ENCODE results near the gene CEP76. TPM values are rescaled to one million over a fixed set of nuclear protein-coding genes. Genes with fewer than 3 reads are reported as not detected.

The CEP76 gene, protein sequence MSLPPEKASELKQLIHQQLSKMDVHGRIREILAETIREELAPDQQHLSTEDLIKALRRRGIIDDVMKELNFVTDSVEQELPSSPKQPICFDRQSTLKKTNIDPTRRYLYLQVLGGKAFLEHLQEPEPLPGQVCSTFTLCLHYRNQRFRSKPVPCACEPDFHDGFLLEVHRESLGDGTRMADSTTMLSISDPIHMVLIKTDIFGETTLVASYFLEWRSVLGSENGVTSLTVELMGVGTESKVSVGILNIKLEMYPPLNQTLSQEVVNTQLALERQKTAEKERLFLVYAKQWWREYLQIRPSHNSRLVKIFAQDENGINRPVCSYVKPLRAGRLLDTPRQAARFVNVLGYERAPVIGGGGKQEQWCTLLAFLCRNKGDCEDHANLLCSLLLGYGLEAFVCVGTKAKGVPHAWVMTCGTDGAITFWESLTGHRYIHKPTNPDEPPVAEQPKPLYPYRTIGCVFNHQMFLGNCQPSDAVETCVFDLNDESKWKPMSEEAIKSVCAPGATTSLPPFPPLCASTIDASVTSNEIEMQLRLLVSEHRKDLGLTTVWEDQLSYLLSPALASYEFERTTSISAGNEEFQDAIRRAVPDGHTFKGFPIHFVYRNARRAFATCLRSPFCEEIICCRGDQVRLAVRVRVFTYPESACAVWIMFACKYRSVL
- total RNA-seq = 9.5 and 21.2 TPM in 2 replicates

DNA sequence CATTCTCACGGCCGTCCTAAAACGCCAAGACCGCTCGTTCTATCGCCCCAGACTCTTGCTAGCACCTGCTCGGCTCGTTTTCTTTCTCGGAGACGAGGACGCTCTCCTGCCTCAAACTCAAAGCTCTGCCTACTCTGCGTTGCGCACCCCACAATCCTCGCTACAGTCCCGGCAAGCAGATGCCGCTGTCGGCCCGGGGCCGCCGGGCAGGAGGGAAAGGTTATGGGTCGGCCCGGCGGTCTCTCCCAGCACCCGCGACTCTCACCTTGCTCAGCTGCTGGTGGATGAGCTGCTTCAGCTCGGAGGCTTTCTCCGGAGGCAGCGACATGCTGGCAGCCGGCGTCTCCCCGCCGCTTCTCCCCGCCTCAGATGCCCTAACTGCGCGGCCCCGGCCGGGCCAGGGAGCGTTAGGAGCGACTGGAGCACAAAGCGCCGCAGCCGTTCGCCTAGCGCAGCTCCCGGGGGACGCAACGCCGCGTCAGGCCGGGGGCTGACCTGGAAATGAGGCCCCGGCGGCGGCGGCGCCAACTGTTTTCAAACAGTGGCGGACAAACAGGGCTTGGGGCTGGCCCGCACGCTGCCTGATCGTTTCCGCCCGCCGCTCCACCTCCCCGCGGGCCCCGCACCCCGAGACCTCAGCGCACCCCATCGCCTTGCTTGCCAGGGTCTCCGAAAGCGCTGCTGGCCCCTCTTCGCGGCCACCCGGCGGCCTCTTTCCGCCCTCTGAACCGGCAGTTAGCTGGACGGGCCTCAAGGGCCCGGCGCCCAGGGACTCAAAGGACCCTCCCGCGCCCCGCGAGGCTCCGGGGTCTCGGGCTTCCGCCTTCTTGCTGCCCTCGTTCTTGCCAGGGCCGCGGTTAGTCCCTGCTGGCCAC lies at the start of gene CEP76, which contains the start of gene PSMG2:
Gene CEP76, minus strand, starts transcription at position 503 of the 875 bp plus-strand sequence. Its CDS starts 175 bp downstream, at position 328.
Gene PSMG2, plus strand, starts transcription at position 822 of the 875 bp plus-strand sequence. CDS start 66 bp downstream, outside the sequence.
- DNase-seq (ENCODE audit: low read depth) = no peak
- peak within 1 kb of the TSS; percentile 97 for H3K4me3 ChIP-seq (ENCODE audit: low read depth, low read length)
- TF ChIP-seq, protein P1, sequence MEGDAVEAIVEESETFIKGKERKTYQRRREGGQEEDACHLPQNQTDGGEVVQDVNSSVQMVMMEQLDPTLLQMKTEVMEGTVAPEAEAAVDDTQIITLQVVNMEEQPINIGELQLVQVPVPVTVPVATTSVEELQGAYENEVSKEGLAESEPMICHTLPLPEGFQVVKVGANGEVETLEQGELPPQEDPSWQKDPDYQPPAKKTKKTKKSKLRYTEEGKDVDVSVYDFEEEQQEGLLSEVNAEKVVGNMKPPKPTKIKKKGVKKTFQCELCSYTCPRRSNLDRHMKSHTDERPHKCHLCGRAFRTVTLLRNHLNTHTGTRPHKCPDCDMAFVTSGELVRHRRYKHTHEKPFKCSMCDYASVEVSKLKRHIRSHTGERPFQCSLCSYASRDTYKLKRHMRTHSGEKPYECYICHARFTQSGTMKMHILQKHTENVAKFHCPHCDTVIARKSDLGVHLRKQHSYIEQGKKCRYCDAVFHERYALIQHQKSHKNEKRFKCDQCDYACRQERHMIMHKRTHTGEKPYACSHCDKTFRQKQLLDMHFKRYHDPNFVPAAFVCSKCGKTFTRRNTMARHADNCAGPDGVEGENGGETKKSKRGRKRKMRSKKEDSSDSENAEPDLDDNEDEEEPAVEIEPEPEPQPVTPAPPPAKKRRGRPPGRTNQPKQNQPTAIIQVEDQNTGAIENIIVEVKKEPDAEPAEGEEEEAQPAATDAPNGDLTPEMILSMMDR (conservative IDR thresholded peaks at IDR 0.05; ENCODE audit: low read depth, low read length) = no peak

DNA sequence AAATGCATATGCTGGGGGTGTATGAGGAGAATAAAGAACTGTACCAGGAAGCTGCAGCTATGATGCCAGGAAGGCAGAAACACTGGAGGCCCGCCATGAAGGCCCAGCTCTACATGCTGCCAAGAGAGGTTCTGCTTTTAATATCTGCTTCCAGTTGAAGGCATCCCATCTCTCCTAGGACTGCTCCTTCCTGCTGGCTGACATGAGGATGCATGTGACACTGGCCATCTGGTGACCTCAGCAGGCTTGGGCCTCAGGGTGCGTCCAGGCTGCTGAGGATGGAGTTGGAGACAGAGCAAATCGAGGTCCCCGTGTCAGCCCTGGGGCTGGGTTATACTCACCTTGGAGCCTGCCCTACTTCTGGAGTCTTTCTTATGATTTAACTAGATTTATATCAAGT lies 49.4 kb upstream of the CEP76 start:
- no peak overlapping the region for H3K4me3 ChIP-seq (ENCODE audit: low read depth, low read length)
- no peak for DNase-seq (ENCODE audit: low read depth)
- TF ChIP-seq, protein P1 (conservative IDR thresholded peaks at IDR 0.05; ENCODE audit: low read depth, low read length) = no peak

DNA sequence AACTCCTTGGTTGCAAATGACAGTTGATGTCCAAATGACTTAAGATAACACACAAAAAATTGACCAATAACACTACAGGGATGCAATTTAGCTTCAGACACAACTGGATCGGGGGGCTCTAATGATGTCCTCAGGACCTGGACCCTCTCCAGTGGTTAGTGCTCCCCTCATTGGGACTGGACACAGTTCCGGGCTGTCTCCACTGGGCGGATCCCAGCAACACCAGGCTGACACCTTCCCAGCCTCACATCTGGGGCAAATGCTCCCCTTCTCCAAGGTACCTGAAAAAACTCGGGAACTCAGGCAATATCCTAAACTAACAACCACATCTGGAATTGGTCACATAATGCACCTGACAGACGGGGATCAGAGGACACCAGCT lies 49.0 kb upstream of the CEP76 start:
- no peak for DNase-seq (ENCODE audit: low read depth)
- TF ChIP-seq, protein P1 (conservative IDR thresholded peaks at IDR 0.05; ENCODE audit: low read depth, low read length) = no peak
- H3K4me3 ChIP-seq (ENCODE audit: low read depth, low read length) = no peak overlapping the region

DNA sequence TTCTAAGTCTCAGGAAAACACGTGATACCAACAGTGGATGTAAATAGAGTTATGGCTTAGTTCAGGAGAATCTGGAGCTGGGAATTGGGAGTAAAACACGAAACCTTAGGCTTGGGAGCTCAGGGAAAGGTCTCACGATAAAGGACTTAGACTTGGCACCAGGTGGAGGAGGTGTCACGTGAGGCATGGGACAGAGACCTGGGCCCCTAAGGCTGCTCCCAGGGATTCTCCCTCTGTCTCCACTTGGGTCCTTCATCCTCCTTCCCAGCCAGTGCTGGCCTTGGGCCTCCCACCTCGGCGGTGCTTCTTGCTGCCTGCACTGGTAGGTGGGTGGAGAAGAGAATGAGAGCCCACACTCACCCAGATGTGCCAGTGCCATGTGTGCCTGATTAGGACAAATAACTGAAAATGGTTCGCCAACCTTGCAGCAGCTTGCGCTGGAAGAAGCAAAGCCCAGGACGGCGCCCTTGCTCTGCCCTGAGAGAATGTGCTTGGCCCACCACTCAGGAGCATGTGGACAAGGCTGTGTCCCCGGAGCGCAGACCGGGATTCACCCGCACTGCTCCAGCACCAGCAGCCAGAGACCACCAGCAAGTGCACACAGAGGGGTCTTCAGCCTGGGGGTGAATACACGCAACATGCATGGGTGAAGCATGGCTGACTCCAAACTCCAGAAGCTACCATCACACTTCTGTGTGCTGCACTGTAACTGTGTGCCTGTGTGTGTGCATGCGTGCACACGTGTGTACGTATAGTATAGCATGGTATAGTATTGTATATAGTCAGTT lies 48.4 kb upstream of the CEP76 start:
- TF ChIP-seq, protein P1 (conservative IDR thresholded peaks at IDR 0.05; ENCODE audit: low read depth, low read length) = no peak
- DNase-seq (ENCODE audit: low read depth) = no peak
- no peak overlapping the region for H3K4me3 ChIP-seq (ENCODE audit: low read depth, low read length)

DNA sequence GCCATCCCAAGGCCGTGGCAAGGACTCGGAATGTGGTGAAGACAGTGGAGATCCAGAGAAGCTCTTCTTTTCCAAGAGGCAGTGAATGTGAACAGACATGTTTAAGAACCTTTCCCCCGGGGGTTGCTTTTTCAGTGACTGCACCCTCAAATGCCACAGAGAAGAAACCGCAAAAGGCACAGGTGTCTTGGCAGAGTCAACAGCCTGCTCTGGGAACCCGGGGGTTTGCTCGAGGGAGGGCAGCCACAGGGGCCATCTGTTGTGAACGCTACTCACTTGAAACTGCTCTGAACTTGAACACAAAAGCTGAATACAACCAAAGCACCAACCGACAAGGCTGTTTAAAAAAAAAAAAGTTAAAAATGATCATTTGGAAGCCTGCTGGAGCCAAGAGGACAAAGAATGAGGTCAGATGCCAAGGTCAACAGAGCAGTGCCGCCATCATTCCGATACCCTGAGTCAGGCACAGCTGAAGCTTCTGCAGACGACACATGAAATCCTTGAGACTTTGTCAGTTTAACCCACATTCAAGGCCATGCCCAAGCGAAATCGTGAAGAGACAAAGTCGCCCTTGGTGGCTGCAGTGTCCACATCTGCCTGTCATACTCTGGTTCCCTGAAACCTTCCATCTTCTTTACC lies 47.7 kb upstream of the CEP76 start:
- H3K4me3 ChIP-seq (ENCODE audit: low read depth, low read length) = no peak overlapping the region
- DNase-seq (ENCODE audit: low read depth) = no peak
- TF ChIP-seq, protein P1 (conservative IDR thresholded peaks at IDR 0.05; ENCODE audit: low read depth, low read length) = no peak

DNA sequence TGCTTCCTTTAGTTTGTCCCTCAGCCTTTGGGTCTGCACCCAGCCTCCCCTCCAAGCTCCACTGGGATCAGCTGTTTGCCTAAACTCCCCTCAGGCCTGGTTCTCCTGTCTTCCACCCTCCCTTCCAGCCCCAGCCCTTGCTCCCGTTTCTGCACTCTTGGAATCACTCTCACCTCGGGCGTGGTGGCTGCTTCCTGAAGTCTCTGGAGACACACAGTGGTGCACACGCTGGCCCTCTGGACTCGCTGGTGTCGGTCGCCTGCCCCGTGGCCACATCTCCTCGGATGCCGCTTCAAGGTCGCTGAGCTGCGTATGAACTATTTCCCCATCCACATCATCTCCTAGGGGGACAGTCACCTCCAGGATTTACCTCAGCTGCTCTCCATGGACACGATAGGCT lies 46.6 kb upstream of the CEP76 start:
- DNase-seq (ENCODE audit: low read depth) = no peak
- H3K4me3 ChIP-seq (ENCODE audit: low read depth, low read length) = no peak overlapping the region
- TF ChIP-seq, protein P1 (conservative IDR thresholded peaks at IDR 0.05; ENCODE audit: low read depth, low read length) = no peak

Measured in epithelial cell of proximal tubule (primary cell).